ENCODE data around the gene IL18BP.

Gene IL18BP

GRCh38 chr11:71997594-71997993 lies 1.1 kb upstream of the IL18BP start:
- no peak for DNase-seq

- DNase-seq = no peak
Observed at GRCh38 chr11:71998061-71998460, 648 bp upstream of the IL18BP start.

- DNase-seq = no peak
Observed at GRCh38 chr11:71999362-71999761, 653 bp downstream of the IL18BP start.

- no peak for DNase-seq
Observed at GRCh38 chr11:71999798-72000197, 1.1 kb downstream of the IL18BP start.

- DNase-seq = no peak
Observed at GRCh38 chr11:72000202-72000867, 1.6 kb downstream of the IL18BP start.

GRCh38 chr11:72001285-72001684 lies 2.6 kb downstream of the IL18BP start:
- no peak for DNase-seq

- DNase-seq = no peak
Observed at GRCh38 chr11:72001834-72002591, 3.3 kb downstream of the IL18BP start.

GRCh38 chr11:72002841-72003775 lies 4.4 kb downstream of the IL18BP start:
- DNase-seq = no peak

- DNase-seq = no peak
Observed at GRCh38 chr11:72003776-72004171, 5.1 kb downstream of the IL18BP start.

GRCh38 chr11:72004515-72005346 lies 6.0 kb downstream of the IL18BP start:
- DNase-seq = no peak

- no peak for DNase-seq
Observed at GRCh38 chr11:72005347-72006260, 6.9 kb downstream of the IL18BP start.

- no peak for DNase-seq
Observed at GRCh38 chr11:72006309-72007088, 7.8 kb downstream of the IL18BP start.

- no peak for DNase-seq
Observed at GRCh38 chr11:72007089-72007476, 8.4 kb downstream of the IL18BP start.

GRCh38 chr11:72007587-72007986 lies 8.9 kb downstream of the IL18BP start:
- no peak for DNase-seq

- no peak for DNase-seq
Observed at GRCh38 chr11:72008728-72009127, 10.0 kb downstream of the IL18BP start.

GRCh38 chr11:72009156-72009555 lies 10.4 kb downstream of the IL18BP start:
- no peak for DNase-seq

GRCh38 chr11:72010529-72011233 lies 12.0 kb downstream of the IL18BP start:
- DNase-seq = no peak

GRCh38 chr11:72012091-72012630 lies 13.5 kb downstream of the IL18BP start:
- no peak for DNase-seq

GRCh38 chr11:72012897-72013721 lies 14.4 kb downstream of the IL18BP start:
- peak; percentile 65 for DNase-seq

All from NCI-H446 treated with DMSO at 0.1 percent for 48 hours (cell line).